NCI-H748 (cell line): ENCODE data around the gene TTLL1.

Source experiments
- DNase-seq: peaks from one replicate; lab custom pipeline; 2025; ENCODE audit not compliant: unreplicated experiment; lab: John Stamatoyannopoulos, UW

Gene TTLL1

GRCh38 chr22:43014869-43015676 is 74.1 kb downstream of the TTLL1 start, which contains the start of gene PACSIN2:
TSS of gene PACSIN2 (minus strand) at chr22:43015149. CDS start at chr22:42912080, 103,069 bp downstream.
- DNase-seq, result peak; percentile 99

GRCh38 chr22:43014316-43014868 is 74.8 kb downstream of the TTLL1 start:
- DNase-seq, result peak; percentile 57

GRCh38 chr22:43013355-43014315 is 75.6 kb downstream of the TTLL1 start:
- no peak for DNase-seq

- no peak for DNase-seq
Measured at GRCh38 chr22:43012390-43012789, 76.8 kb downstream of the TTLL1 start.

DNA sequence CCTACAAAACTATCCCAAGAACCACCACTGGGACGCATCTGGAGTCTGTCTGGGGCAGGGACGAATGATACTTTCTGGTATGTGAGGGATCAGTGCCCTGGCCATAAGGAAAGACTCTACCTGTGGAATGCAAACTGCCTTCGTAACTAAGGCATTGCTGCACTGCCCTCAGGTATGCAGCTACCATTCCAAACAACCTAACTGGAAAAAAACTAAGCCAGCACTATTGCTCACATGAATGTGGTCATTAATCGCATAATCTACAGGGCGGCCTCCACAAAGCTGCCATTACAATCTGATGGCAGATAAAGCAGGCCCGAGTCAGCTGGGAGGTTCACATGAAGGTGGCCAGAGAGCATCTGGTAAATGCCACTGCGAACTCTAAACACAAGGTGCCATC is 78.1 kb downstream of the TTLL1 start:
- no peak for DNase-seq

- DNase-seq, result no peak
Measured at GRCh38 chr22:43009444-43009843, 79.7 kb downstream of the TTLL1 start.

GRCh38 chr22:43008921-43009320 is 80.3 kb downstream of the TTLL1 start:
- no peak for DNase-seq

DNA sequence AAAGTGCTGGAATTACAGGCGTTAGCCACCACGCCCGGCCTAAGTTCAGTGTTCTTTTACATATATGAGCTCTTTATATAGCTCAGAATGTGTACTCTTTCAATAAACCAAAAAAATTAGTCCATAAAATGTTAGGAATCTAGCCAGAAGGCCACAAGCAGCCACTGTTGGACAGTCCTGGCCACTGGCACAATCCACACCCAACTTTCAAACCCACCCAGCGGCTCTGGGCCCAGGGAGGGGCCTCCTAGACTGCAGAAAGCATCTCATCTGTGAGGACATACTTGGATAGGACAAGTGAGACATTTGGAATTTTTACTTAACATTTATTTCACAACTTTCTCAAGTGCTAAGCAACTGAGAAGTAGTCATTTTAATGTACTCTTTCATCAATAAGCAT is 80.7 kb downstream of the TTLL1 start:
- DNase-seq, result no peak

DNA sequence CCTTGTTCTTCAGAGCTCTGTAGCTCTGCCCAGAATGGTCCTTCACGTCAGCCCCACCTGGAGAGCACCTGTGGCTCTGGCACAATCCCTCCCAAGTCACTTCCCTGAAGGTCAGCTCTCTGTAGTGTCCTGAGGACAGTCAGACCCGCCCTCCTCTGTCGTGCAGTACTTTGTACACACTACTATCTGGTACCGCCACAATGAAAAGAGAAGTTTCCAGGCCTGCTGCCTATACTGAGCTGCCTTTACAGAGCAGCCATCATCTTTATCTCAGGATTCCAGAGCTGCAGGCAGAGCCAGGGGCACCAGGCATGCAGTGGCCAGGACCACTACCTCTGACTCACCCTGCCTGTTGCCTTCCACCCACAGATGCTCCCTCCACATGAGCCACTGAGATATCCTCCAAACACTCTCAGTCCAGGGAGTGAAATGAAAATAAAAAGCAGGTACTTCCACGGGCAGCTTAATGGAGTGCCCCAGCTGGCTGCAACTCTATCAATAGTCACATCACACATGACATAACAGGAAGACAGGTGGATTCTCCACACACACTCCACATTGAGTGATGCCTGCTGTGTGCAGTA is 81.6 kb downstream of the TTLL1 start:
- DNase-seq, result no peak

- DNase-seq, result no peak
Measured at GRCh38 chr22:43006753-43007152, 82.4 kb downstream of the TTLL1 start.

GRCh38 chr22:43006016-43006505 is 83.1 kb downstream of the TTLL1 start:
- DNase-seq, result no peak

GRCh38 chr22:43005106-43005505 is 84.1 kb downstream of the TTLL1 start:
- no peak for DNase-seq

- DNase-seq, result no peak
Measured at GRCh38 chr22:43004362-43005035, 84.7 kb downstream of the TTLL1 start.

DNA sequence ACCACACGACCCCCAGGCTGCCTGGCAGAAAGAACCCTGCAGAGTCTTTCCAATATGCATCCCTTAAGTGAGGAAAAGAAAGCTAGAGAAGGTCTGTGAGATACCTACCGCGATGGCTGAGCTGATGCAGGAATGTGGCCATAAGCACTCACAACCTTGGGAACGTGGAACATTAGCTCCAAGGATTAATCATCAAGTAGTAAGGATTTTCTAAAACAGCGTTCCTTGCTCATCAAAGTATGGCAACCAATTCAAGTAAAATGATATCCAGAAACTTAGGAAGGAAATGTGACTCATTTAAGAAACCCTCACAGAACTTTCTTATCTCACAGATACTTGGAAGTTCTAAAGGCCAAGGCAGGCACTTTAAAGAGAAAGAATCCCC is 87.0 kb downstream of the TTLL1 start:
- no peak for DNase-seq

DNA sequence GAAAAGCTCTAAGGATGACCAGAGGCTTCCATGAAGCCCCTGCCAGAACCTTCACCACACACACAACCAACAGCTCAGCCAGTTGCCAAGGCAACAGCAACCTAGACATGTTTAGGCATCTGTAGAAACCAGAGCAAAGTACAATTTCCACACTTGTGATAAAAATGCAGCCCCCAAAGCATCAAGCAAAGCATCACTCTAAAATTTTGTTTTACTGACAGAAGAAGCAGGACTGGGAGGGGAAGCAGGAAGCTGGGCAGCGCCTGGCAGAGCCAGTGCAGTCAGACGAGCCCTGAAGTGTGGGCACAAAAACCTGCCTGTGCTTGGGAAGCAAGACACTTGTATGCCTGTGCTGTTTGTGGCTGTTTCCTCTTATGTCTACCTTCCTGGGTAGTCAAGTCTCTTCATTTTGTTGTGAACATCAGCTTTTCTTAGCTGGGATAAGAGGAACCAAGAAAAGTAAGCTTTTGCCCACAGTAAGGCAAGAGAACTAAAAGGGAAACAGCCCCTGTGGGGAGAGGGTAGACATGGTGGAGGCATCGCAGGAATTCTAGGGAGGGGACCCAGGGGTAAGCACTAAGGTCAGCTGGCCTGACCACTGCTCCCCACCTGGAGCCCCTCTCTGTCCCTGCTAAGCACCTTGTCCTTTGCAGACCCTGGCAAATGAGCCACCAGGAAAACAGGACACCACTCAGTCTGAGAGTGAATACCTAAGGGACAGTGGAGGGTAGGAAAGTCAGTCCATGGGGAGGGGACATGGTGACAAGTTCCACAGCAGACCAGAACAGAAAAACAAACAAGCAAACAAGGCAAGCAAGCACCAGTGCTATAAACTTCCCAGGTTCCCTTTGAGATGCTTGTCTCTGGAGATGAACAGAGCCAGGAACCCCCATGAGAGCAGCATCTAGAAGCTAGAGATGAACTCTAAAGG is 87.7 kb downstream of the TTLL1 start:
- DNase-seq, result no peak

DNA sequence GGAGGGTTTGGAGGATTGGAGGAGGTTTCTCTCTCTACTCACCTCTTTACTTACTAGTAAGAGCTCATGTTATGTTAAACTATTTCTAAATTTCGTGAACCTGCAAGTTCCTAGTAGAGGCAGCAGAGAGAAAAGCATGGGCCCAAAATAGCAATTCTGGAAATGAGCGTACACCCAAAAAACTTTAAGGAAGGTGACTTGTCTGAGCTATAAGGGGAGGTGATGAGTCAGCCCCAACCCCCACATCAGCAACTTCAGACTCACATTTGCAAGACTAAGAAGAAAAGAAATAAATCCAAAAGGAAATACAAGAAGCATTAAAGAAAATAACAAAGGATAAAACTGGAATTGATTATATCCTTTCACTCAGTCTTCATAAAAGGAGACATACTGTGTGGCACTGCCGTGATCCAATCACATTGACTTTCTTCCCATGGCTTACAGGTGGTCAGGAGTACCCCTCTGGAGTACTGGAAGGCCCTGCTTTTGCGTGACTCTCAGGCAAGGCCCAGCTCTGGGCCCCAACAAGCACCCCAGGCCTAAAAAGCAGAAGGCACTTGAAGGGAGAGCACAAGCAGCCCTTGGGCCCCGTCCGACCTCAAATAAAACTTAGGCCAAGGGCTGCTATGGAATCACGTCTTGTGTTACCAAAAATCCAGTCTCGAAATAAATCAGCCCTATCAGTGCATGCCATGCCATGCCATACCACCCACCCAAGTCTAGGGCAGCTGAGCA is 88.6 kb downstream of the TTLL1 start:
- DNase-seq, result no peak

GRCh38 chr22:42997582-42998090 is 91.6 kb downstream of the TTLL1 start:
- DNase-seq, result no peak

GRCh38 chr22:42996646-42997365 is 92.4 kb downstream of the TTLL1 start:
- DNase-seq, result no peak
